Ovary (tissue), 3 donors: Measurements from ENCODE around the gene IPP.

Experiments
- POLR2A ChIP-seq: fragments of 450-650 bp; IDR thresholded peaks from one replicate; pipeline ENCODE4 v1.6.1; 2017; ENCODE audit warnings: antibody characterized with exemption, mild to moderate bottlenecking, moderate library complexity
- TF ChIP-seq, protein P1 (sequence below), 3 donors: fragments of 450-650 bp in 2 of 3; fragments of 200-600 bp in 1 of 3; IDR thresholded peaks; one replicate each; pipeline versions ENCODE4 v1.5.1 to v1.8.0; 2016 to 2022; ENCODE audit warnings: antibody characterized with exemption in 3 of 3, mild to moderate bottlenecking in 1 of 3
- donor health status: DM: no; HTN: no; CAD: no.

DNA sequence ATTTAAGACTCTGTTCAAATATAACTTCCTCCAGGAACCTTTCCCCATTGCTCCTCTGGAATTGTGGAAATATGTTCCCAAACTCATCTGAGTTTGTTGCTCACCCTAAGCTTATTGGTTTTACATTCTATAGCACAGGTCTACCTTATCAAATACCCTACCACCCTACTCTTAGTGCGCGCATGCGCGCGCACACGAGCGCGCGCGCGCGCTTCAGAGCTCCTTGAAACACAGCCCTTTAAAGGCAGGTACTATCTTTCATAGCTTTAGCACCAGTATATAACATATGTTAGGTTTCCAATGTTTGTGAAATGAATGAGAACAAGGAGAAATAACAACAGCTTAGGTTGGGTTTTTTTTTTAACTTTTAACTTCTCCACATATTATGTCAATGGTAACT is 3.5 kb downstream of the IPP start:
- TF ChIP-seq, protein P1, sequence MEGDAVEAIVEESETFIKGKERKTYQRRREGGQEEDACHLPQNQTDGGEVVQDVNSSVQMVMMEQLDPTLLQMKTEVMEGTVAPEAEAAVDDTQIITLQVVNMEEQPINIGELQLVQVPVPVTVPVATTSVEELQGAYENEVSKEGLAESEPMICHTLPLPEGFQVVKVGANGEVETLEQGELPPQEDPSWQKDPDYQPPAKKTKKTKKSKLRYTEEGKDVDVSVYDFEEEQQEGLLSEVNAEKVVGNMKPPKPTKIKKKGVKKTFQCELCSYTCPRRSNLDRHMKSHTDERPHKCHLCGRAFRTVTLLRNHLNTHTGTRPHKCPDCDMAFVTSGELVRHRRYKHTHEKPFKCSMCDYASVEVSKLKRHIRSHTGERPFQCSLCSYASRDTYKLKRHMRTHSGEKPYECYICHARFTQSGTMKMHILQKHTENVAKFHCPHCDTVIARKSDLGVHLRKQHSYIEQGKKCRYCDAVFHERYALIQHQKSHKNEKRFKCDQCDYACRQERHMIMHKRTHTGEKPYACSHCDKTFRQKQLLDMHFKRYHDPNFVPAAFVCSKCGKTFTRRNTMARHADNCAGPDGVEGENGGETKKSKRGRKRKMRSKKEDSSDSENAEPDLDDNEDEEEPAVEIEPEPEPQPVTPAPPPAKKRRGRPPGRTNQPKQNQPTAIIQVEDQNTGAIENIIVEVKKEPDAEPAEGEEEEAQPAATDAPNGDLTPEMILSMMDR (IDR thresholded peaks at IDR 0.05), result no peak
- TF ChIP-seq POLR2A, result no peak
